ENCODE data around the gene DHRS3. TPM values are rescaled to one million over a fixed set of nuclear protein-coding genes. Genes with fewer than 3 reads are reported as not detected.

DHRS3 gene
- total and polyA plus RNA-seq, 2 of the 13 experiments (the other 11 are each of a cell fraction or from before 2014, with no cell fraction given), result 48.5 to 90.5 TPM

GRCh38 chr1:12548973-12549459 lies 69.0 kb downstream of the DHRS3 start (continued):
- TF ChIP-seq ZNF281 (CRISPR knock-in tag; IDR thresholded peaks at IDR 0.05; ENCODE audit: borderline replicate concordance) (no peak), ZBTB37 (CRISPR knock-in tag; IDR thresholded peaks at IDR 0.05) (no peak), ASH2L (IDR thresholded peaks at IDR 0.05; ENCODE audit: insufficient read length, low read depth, low read length) (no peak), ZNF747 (CRISPR knock-in tag; IDR thresholded peaks at IDR 0.05; ENCODE audit: borderline replicate concordance) (no peak), FOXJ3 (CRISPR knock-in tag; IDR thresholded peaks at IDR 0.05; ENCODE audit: borderline replicate concordance) (no peak), TFDP1 (CRISPR knock-in tag; IDR thresholded peaks at IDR 0.05; ENCODE audit: borderline replicate concordance) (peak; percentile 70; the same call in 1 of the 2 replicates), CENPBD1 (CRISPR knock-in tag; IDR thresholded peaks at IDR 0.05; ENCODE audit: borderline replicate concordance, low read depth) (no peak), FOXM1 (CRISPR knock-in tag; IDR thresholded peaks at IDR 0.05) (no peak), ZNF841 (CRISPR knock-in tag; IDR thresholded peaks at IDR 0.05; ENCODE audit: borderline replicate concordance) (no peak), TFDP2 (CRISPR knock-in tag; IDR thresholded peaks at IDR 0.05) (no peak), ZNF3 (CRISPR knock-in tag; IDR thresholded peaks at IDR 0.05) (no peak), ZNF761 (CRISPR knock-in tag; conservative IDR thresholded peaks at IDR 0.05) (no peak), ZNF235 (CRISPR knock-in tag; IDR thresholded peaks at IDR 0.05; ENCODE audit: borderline replicate concordance) (no peak), ZBTB44 (CRISPR knock-in tag; IDR thresholded peaks at IDR 0.05) (no peak), ZNF777 (CRISPR knock-in tag; IDR thresholded peaks at IDR 0.05) (no peak), SSRP1 (CRISPR knock-in tag; IDR thresholded peaks at IDR 0.05) (no peak), EHMT2 (IDR thresholded peaks at IDR 0.05; ENCODE audit: borderline replicate concordance, low read depth, low read length) (no peak)
- TF ChIP-seq, protein P1, sequence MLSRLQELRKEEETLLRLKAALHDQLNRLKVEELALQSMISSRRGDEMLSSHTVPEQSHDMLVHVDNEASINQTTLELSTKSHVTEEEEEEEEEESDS (CRISPR knock-in tag; IDR thresholded peaks at IDR 0.05; ENCODE audit: borderline replicate concordance), result no peak
- TF ChIP-seq, protein P2, sequence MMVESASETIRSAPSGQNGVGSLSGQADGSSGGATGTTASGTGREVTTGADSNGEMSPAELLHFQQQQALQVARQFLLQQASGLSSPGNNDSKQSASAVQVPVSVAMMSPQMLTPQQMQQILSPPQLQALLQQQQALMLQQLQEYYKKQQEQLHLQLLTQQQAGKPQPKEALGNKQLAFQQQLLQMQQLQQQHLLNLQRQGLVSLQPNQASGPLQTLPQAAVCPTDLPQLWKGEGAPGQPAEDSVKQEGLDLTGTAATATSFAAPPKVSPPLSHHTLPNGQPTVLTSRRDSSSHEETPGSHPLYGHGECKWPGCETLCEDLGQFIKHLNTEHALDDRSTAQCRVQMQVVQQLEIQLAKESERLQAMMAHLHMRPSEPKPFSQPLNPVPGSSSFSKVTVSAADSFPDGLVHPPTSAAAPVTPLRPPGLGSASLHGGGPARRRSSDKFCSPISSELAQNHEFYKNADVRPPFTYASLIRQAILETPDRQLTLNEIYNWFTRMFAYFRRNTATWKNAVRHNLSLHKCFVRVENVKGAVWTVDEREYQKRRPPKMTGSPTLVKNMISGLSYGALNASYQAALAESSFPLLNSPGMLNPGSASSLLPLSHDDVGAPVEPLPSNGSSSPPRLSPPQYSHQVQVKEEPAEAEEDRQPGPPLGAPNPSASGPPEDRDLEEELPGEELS (CRISPR knock-in tag; IDR thresholded peaks at IDR 0.05), result no peak
